GM12878 (cell line): Measurements from ENCODE around the gene TNFSF9. TPM values are rescaled to one million over a fixed set of nuclear protein-coding genes. Genes with fewer than 3 reads are reported as not detected.
A peak's percentile ranks its signal among the peaks of the same experiment; 100 is the strongest.

Experiments
- ATAC-seq: fragments of 200-7000 bp; cut with Tn5 transposase; 3 replicates; pipeline ENCODE4 v1.9.1; 2020; ENCODE audit warnings: mild to moderate bottlenecking, moderate library complexity
- BruUV-seq: library from RNA; stranded (reverse); fragments of 400-500 nt; replicated peaks from 2 replicates; lab custom pipeline; 2021; lab: Mats Ljungman, UMichigan
- CTCF ChIA-PET: fragments of 300-600 bp; sonication (Branson Sonifier 250); formaldehyde crosslinking; extraction: SDS; loops from one replicate; lab custom pipeline; 2021; ENCODE audit warnings: inconsistent platforms; lab: Yijun Ruan, JAX
- POLR2A ChIA-PET: fragments of 350-600 bp; formaldehyde crosslinking; extraction: SDS; loops from one replicate; lab custom pipeline; 2021; ENCODE audit warnings: inconsistent platforms; lab: Charles Lee
- RAD21 ChIA-PET: fragments of 300-600 bp; sonication (Branson Sonifier 250); formaldehyde crosslinking; loops from one replicate; lab custom pipeline; 2023; ENCODE audit warnings: antibody characterized with exemption; ENCODE audit not compliant: unreplicated experiment; lab: Charles Lee
- SMC1A ChIA-PET: fragments of 300-600 bp; sonication (Branson Sonifier 250); formaldehyde crosslinking; loops from one replicate; lab custom pipeline; 2023; ENCODE audit not compliant: unreplicated experiment, uncharacterized antibody; lab: Charles Lee
- DNase-seq: peaks from one replicate; pipeline ENCODE4 v3.0.0-alpha.2; 2011; ENCODE audit warnings: low read depth, low spot score
- FAIRE-seq: peaks from 3 replicates; lab custom pipeline; 2011; peaks lifted over from hg19 to GRCh38; lab: Jason Lieb, UNC
- H2AFZ ChIP-seq: 2 replicates; pipeline ENCODE4 v1.6.0; 2011; ENCODE audit warnings: low read depth, low read length, control low read depth; ENCODE audit not compliant: control insufficient read depth
- H3K27ac ChIP-seq: 2 replicates; pipeline ENCODE4 v1.5.1; 2011; ENCODE audit warnings: control low read depth; ENCODE audit not compliant: control insufficient read depth, insufficient read depth
- H3K27me3 ChIP-seq, 2 experiments: replicated peaks in 1 of 2; 2 replicates each; pipeline versions ENCODE4 v1.6.0 to v1.6.1; 2011; ENCODE audit warnings: low read length in 1 of 2; ENCODE audit not compliant: control insufficient read depth in 2 of 2, insufficient read depth in 2 of 2
- H3K36me3 ChIP-seq, 2 experiments: 2 replicates each; pipeline ENCODE4 v1.5.1; 2011; ENCODE audit warnings: low read length in 1 of 2; ENCODE audit not compliant: control insufficient read depth in 2 of 2, insufficient read depth in 2 of 2
- H3K4me1 ChIP-seq: 2 replicates; pipeline ENCODE4 v1.6.1; 2011; ENCODE audit warnings: mild to moderate bottlenecking, low read length, moderate library complexity, mixed read lengths; ENCODE audit not compliant: control insufficient read depth, insufficient read depth
- H3K4me2 ChIP-seq: 2 replicates; pipeline ENCODE4 v1.6.0; 2011; ENCODE audit warnings: control low read depth; ENCODE audit not compliant: control insufficient read depth, insufficient read depth
- H3K4me3 ChIP-seq: fragments of 200-600 bp; sonication (generic); 2 replicates; pipeline ENCODE4 v1.5.1; 2016
- H3K79me2 ChIP-seq: 2 replicates; pipeline ENCODE4 v1.6.0; 2011; ENCODE audit warnings: low read length; ENCODE audit not compliant: control insufficient read depth, insufficient read depth
- H3K9ac ChIP-seq: 2 replicates; pipeline ENCODE4 v1.8.0; 2011; ENCODE audit warnings: low read length, control low read depth, mixed read lengths; ENCODE audit not compliant: control insufficient read depth, insufficient read depth
- H3K9me3 ChIP-seq: replicated peaks from 3 replicates; pipeline ENCODE4 v1.5.1; 2011; ENCODE audit warnings: mild to moderate bottlenecking, low read length; ENCODE audit not compliant: control insufficient read depth, insufficient read depth
- H4K20me1 ChIP-seq: 2 replicates; pipeline ENCODE4 v1.6.0; 2011; ENCODE audit not compliant: control insufficient read depth, insufficient read depth
- BRCA1 ChIP-seq: IDR thresholded peaks from 2 replicates; pipeline ENCODE4 v1.6.1; 2011; ENCODE audit warnings: low read depth, low read length, improper control_type of control experiment
- CBX3 ChIP-seq: fragments of 200-600 bp; sonication (generic); IDR thresholded peaks from 2 replicates; pipeline ENCODE4 v1.6.1; 2016; ENCODE audit warnings: low read depth, borderline replicate concordance
- EZH2 ChIP-seq: IDR thresholded peaks from 2 replicates; pipeline ENCODE4 v1.6.1; 2012; ENCODE audit warnings: low read depth, mild to moderate bottlenecking, control low read depth, inconsistent platforms, low read length, borderline replicate concordance; ENCODE audit not compliant: control insufficient read depth
- FOS ChIP-seq: IDR thresholded peaks from 3 replicates; pipeline ENCODE4 v1.6.1; 2011; ENCODE audit warnings: borderline replicate concordance; ENCODE audit not compliant: insufficient read length; ENCODE audit errors: extremely low read depth
- FOXM1 ChIP-seq: IDR thresholded peaks from 2 replicates; pipeline ENCODE4 v1.6.1; 2012; ENCODE audit warnings: low read depth, mild to moderate bottlenecking, inconsistent platforms, low read length, moderate library complexity
- MYB ChIP-seq: fragments of 150-350 bp; IDR thresholded peaks from 2 replicates; pipeline ENCODE4 v1.6.1; 2014; ENCODE audit warnings: mild to moderate bottlenecking, low read depth, low read length, borderline replicate concordance
- NBN ChIP-seq: fragments of 450-650 bp; IDR thresholded peaks from 2 replicates; pipeline ENCODE4 v1.6.1; 2016
- NFYB ChIP-seq: IDR thresholded peaks from 2 replicates; pipeline ENCODE4 v1.6.1; 2011; ENCODE audit warnings: low read depth, mild to moderate bottlenecking, low read length, improper control_type of control experiment, moderate library complexity; ENCODE audit not compliant: insufficient read depth
- POLR2A ChIP-seq: IDR thresholded peaks from 2 replicates; pipeline ENCODE4 v1.6.1; 2011; ENCODE audit warnings: low read depth, mild to moderate bottlenecking, low read length
- POLR2AphosphoS5 ChIP-seq: IDR thresholded peaks from 2 replicates; pipeline ENCODE4 v1.6.1; 2011; ENCODE audit warnings: mild to moderate bottlenecking, low read length, inconsistent platforms
- SIN3A ChIP-seq: IDR thresholded peaks from 2 replicates; pipeline ENCODE4 v1.6.1; 2012; ENCODE audit warnings: low read depth, low read length, improper control_type of control experiment
- SRF ChIP-seq, 2 experiments: IDR thresholded peaks; 2 replicates each; pipeline ENCODE4 v1.6.1; 2011; ENCODE audit warnings: low read depth in 2 of 2, low read length in 2 of 2, mild to moderate bottlenecking in 1 of 2, moderate library complexity in 1 of 2
- STAT1 ChIP-seq: fragments of 450-650 bp; conservative IDR thresholded peaks from 2 replicates; pipeline ENCODE4 v1.6.1; 2014; ENCODE audit warnings: antibody characterized with exemption, mild to moderate bottlenecking
- SUZ12 ChIP-seq: fragments of 200-600 bp; sonication (generic); IDR thresholded peaks from one replicate; pipeline ENCODE4 v1.6.1; 2018; ENCODE audit warnings: antibody characterized with exemption, mild to moderate bottlenecking; ENCODE audit not compliant: unreplicated experiment
- ZNF217 ChIP-seq: fragments of 450-650 bp; IDR thresholded peaks from 2 replicates; pipeline ENCODE4 v1.6.1; 2017; ENCODE audit warnings: antibody characterized with exemption, mild to moderate bottlenecking
- WGBS: methylation state at CpG from one replicate; pipeline ENCODE4 v1.1.6; 2016; ENCODE audit warnings: low lambda C conversion rate; ENCODE audit not compliant: insufficient replicate concordance, insufficient coverage; ENCODE audit errors: missing lambda C conversion rate; 5-methylcytosine and 5-hydroxymethylcytosine counted together
- in situ Hi-C: fragments of 300-500 bp; cut with MboI; formaldehyde crosslinking; loops from 9 replicates; pipeline ENCODE4 v1.14.3; 2018; ENCODE audit warnings: mixed read lengths
- intact Hi-C: fragments of 100-400 bp; cut with micrococcal nuclease; formaldehyde crosslinking; loops from one replicate; pipeline ENCODE4 v1.14.2; 2022; ENCODE audit not compliant: unreplicated experiment
- polyA plus RNA-seq, 11 experiments: library from polyadenylated mRNA; depleted of rRNA in 4 of 11; unstranded in 6 of 11; stranded (reverse) in 5 of 11; fragments of >200 nt; fragmentation: Nextera tagmentation in 4 of 11; fragmentation: Illumina TruSeq in 1 of 11; extraction: Ambion mirVana in 4 of 11; extraction: Trizol in 1 of 11; gene quantifications; 1 replicate in 1 of 11; 2 replicates in 10 of 11; pipeline versions ENCODE4 v1.2.1 to v1.2.3, GENCODE V29; 2011 to 2016; ENCODE audit warnings: inconsistent platforms in 2 of 11, missing spikeins in 2 of 11, low read depth in 1 of 11
- total RNA-seq, 4 experiments: library from RNA; depleted of rRNA in 3 of 4; stranded (reverse); fragments of >200 nt in 3 of 4; fragmentation: Illumina TruSeq in 1 of 4; extraction: Trizol in 1 of 4; gene quantifications; 2 replicates each; pipeline versions ENCODE4 v1.2.1 to v1.2.3, GENCODE V29; 2013 to 2021
- TF ChIP-seq, protein P1 (sequence below): fragments of 450-650 bp; IDR thresholded peaks from 2 replicates; pipeline ENCODE4 v1.6.1; 2016; ENCODE audit warnings: mild to moderate bottlenecking, moderate library complexity, borderline replicate concordance
- TF ChIP-seq, protein P2 (sequence below): fragments of 450-650 bp; IDR thresholded peaks from 2 replicates; pipeline ENCODE4 v1.6.1; 2016; ENCODE audit warnings: mild to moderate bottlenecking
- TF ChIP-seq, protein P3 (sequence below), 3 experiments: IDR thresholded peaks in 2 of 3; conservative IDR thresholded peaks in 1 of 3; 2 replicates each; pipeline ENCODE4 v1.5.1; 2011; ENCODE audit warnings: low read depth in 3 of 3, low read length in 3 of 3, mild to moderate bottlenecking in 3 of 3, control low read depth in 2 of 3, moderate library complexity in 2 of 3, inconsistent platforms in 1 of 3, mixed read lengths in 1 of 3; ENCODE audit not compliant: control insufficient read depth in 2 of 3, insufficient read depth in 1 of 3; ENCODE audit errors: extremely low read depth in 1 of 3

TNFSF9 gene
- total and polyA plus RNA-seq, 10 of the 15 experiments (the other 5 are each of a cell fraction or from before 2014, with no cell fraction given) = 6.2 to 75.3 (median 22.1) TPM

DNA sequence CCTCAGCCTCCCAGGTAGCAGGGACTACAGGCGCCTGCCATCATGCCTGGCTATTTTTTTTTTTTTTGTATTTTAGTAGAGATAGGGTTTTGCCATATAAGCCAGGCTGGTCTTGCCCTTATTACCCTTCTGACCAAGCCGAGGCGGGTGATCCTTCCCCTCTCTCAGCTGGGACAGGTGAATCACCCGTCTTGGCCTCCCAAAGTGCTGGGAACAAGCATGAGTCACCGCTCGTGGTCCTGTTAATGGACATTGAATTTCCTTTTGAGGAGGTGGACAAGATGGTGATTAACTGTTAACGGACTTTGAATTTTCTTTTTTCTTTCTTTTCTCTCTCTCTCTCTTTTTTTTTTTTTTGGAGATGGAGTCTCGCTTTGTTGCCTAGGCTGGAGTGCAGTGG lies 49.5 kb downstream of the TNFSF9 start:
- H3K4me1 ChIP-seq = peaks cover 50% of the 10 kb centered on the region
- 0 out of 2 replicates have a peak overlapping the region, but pooled peaks have one; percentile 37 for H3K27ac ChIP-seq
- FAIRE-seq = no peak
- peaks cover 11% of the 10 kb centered on the region for H3K79me2 ChIP-seq
- H3K9ac ChIP-seq = no peak overlapping the region
- no peak overlapping the region for H2AFZ ChIP-seq
- no peaks in the 10 kb centered on the region for H3K27me3 ChIP-seq
- H3K4me2 ChIP-seq = 0 out of 2 replicates have a peak overlapping the region, but pooled peaks have one; percentile 30
- H3K4me3 ChIP-seq = no peak overlapping the region
- no peak for ATAC-seq
- 81% methylated on average over 7 of the region's 8 CpGs for WGBS
- intact Hi-C loops (no loop called here), in situ Hi-C loops (no loop called here)
- SMC1A ChIA-PET = interaction anchor here (0.8 kb wide), 1 partner anchor 12 kb away, joined by 3 read pairs; no protein-coding TSS in a partner anchor
- peaks cover 2% of the 10 kb centered on the region; the same call in 2 of the 3 replicates for H3K9me3 ChIP-seq
- CTCF ChIA-PET = no interaction called here
- POLR2A ChIA-PET = interaction anchor here (0.6 to 1.1 kb wide), 4 partner anchors 8 to 100 kb away, joined by 3 to 6 read pairs (median 4); no protein-coding TSS in a partner anchor
- H3K36me3 ChIP-seq = peaks cover 5 to 12% of the 10 kb centered on the region in 2 experiments; a peak in 3 of 4 replicates
- BruUV-seq = no TSS peak
- H4K20me1 ChIP-seq = no peaks in the 10 kb centered on the region
- RAD21 ChIA-PET = interaction anchor here (1.0 kb wide), 1 partner anchor 50 kb away, joined by 3 read pairs; the partner anchor contains the start of gene TNFSF9
- DNase-seq = no peak
- TF ChIP-seq SRF (IDR thresholded peaks at IDR 0.05; ENCODE audit: low read depth in 2 of 2, low read length in 2 of 2) (no peak), MYB (no peak), NBN (0 out of 2 replicates have a peak, but pooled peaks have one; percentile 25), FOS (no peak), STAT1 (no peak), EZH2 (no peak), SIN3A (no peak), CBX3 (no peak), POLR2AphosphoS5 (no peak), FOXM1 (no peak), POLR2A (0 out of 2 replicates have a peak, but pooled peaks have one; percentile 21), BRCA1 (no peak), NFYB (no peak), ZNF217 (no peak), SUZ12 (no peak)
- TF ChIP-seq, protein P1, sequence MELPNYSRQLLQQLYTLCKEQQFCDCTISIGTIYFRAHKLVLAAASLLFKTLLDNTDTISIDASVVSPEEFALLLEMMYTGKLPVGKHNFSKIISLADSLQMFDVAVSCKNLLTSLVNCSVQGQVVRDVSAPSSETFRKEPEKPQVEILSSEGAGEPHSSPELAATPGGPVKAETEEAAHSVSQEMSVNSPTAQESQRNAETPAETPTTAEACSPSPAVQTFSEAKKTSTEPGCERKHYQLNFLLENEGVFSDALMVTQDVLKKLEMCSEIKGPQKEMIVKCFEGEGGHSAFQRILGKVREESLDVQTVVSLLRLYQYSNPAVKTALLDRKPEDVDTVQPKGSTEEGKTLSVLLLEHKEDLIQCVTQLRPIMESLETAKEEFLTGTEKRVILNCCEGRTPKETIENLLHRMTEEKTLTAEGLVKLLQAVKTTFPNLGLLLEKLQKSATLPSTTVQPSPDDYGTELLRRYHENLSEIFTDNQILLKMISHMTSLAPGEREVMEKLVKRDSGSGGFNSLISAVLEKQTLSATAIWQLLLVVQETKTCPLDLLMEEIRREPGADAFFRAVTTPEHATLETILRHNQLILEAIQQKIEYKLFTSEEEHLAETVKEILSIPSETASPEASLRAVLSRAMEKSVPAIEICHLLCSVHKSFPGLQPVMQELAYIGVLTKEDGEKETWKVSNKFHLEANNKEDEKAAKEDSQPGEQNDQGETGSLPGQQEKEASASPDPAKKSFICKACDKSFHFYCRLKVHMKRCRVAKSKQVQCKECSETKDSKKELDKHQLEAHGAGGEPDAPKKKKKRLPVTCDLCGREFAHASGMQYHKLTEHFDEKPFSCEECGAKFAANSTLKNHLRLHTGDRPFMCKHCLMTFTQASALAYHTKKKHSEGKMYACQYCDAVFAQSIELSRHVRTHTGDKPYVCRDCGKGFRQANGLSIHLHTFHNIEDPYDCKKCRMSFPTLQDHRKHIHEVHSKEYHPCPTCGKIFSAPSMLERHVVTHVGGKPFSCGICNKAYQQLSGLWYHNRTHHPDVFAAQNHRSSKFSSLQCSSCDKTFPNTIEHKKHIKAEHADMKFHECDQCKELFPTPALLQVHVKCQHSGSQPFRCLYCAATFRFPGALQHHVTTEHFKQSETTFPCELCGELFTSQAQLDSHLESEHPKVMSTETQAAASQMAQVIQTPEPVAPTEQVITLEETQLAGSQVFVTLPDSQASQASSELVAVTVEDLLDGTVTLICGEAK = no peak
- TF ChIP-seq, protein P2, sequence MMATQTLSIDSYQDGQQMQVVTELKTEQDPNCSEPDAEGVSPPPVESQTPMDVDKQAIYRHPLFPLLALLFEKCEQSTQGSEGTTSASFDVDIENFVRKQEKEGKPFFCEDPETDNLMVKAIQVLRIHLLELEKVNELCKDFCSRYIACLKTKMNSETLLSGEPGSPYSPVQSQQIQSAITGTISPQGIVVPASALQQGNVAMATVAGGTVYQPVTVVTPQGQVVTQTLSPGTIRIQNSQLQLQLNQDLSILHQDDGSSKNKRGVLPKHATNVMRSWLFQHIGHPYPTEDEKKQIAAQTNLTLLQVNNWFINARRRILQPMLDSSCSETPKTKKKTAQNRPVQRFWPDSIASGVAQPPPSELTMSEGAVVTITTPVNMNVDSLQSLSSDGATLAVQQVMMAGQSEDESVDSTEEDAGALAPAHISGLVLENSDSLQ = no peak
- TF ChIP-seq, protein P3, sequence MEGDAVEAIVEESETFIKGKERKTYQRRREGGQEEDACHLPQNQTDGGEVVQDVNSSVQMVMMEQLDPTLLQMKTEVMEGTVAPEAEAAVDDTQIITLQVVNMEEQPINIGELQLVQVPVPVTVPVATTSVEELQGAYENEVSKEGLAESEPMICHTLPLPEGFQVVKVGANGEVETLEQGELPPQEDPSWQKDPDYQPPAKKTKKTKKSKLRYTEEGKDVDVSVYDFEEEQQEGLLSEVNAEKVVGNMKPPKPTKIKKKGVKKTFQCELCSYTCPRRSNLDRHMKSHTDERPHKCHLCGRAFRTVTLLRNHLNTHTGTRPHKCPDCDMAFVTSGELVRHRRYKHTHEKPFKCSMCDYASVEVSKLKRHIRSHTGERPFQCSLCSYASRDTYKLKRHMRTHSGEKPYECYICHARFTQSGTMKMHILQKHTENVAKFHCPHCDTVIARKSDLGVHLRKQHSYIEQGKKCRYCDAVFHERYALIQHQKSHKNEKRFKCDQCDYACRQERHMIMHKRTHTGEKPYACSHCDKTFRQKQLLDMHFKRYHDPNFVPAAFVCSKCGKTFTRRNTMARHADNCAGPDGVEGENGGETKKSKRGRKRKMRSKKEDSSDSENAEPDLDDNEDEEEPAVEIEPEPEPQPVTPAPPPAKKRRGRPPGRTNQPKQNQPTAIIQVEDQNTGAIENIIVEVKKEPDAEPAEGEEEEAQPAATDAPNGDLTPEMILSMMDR (IDR thresholded peaks at IDR 0.05 in 2 of 3, conservative IDR thresholded peaks at IDR 0.05 in 1 of 3; ENCODE audit: control insufficient read depth in 2 of 3, extremely low read depth in 1 of 3, insufficient read depth in 1 of 3, low read depth in 3 of 3, low read length in 3 of 3) = no peak
